Esophagus squamous epithelium (tissue), 5 donors: ENCODE data around the gene MOB1A. TPM values are rescaled to one million over a fixed set of nuclear protein-coding genes. Genes with fewer than 3 reads are reported as not detected.

Experiments used
- DNase-seq: peaks from one replicate; lab custom pipeline; 2025; lab: John Stamatoyannopoulos, UW
- H3K27ac ChIP-seq, 4 donors: fragments of 200-600 bp; sonication (generic); one replicate each; pipeline ENCODE4 v1.5.1; 2016 to 2019; ENCODE audit warnings: mild to moderate bottlenecking in 1 of 4
- H3K27me3 ChIP-seq, 4 donors: fragments of 200-600 bp; sonication (generic); 1 replicate in 3 of 4; 2 replicates in 1 of 4; pipeline versions ENCODE4 v1.5.1 to v1.6.0; 2017 to 2021; ENCODE audit warnings: antibody characterized with exemption in 1 of 4
- H3K36me3 ChIP-seq, 3 donors: fragments of 200-600 bp; sonication (generic); one replicate each; pipeline ENCODE4 v1.5.1; 2016 to 2019
- H3K4me1 ChIP-seq, 3 donors: fragments of 200-600 bp; sonication (generic); one replicate each; pipeline ENCODE4 v1.5.1; 2017 to 2019
- H3K4me3 ChIP-seq, 4 donors: fragments of 200-600 bp; sonication (generic); 1 replicate in 3 of 4; 2 replicates in 1 of 4; pipeline ENCODE4 v1.5.1; 2016 to 2019; ENCODE audit warnings: mild to moderate bottlenecking in 2 of 4, moderate library complexity in 1 of 4
- H3K9me3 ChIP-seq, 3 donors: fragments of 200-600 bp; sonication (generic); one replicate each; pipeline ENCODE4 v1.5.1; 2016 to 2019
- POLR2A ChIP-seq, 4 donors: fragments of 450-650 bp; IDR thresholded peaks; one replicate each; pipeline ENCODE4 v1.6.1; 2017; ENCODE audit warnings: antibody characterized with exemption in 4 of 4, mild to moderate bottlenecking in 4 of 4, moderate library complexity in 3 of 4
- WGBS, 2 donors: methylation state at CpG; one replicate each; pipeline ENCODE4 v1.1.5; 2018; 5-methylcytosine and 5-hydroxymethylcytosine counted together
- intact Hi-C: fragments of 100-400 bp; cut with DNase I; formaldehyde crosslinking; loops from one replicate; pipeline ENCODE4 v1.15.0; 2022
- total RNA-seq, 4 donors: library from RNA; depleted of rRNA; stranded (reverse); fragments of >200 nt; gene quantifications; one replicate each; pipeline ENCODE4 v1.1.0, GENCODE V29; 2016
- TF ChIP-seq, protein P1 (sequence below), 6 experiments: fragments of 450-650 bp in 4 of 6; fragments of 200-600 bp in 2 of 6; sonication (generic) in 2 of 6; IDR thresholded peaks; one replicate each; pipeline ENCODE4 v1.5.1; 2016 to 2019; ENCODE audit warnings: antibody characterized with exemption in 6 of 6, mild to moderate bottlenecking in 4 of 6, moderate library complexity in 4 of 6
- donor health status: DM: yes; HTN: yes; CAD: no.

Gene MOB1A
- total RNA-seq, 4 donors from 2014 or later, result 87.9 to 125 (median 102) TPM

DNA sequence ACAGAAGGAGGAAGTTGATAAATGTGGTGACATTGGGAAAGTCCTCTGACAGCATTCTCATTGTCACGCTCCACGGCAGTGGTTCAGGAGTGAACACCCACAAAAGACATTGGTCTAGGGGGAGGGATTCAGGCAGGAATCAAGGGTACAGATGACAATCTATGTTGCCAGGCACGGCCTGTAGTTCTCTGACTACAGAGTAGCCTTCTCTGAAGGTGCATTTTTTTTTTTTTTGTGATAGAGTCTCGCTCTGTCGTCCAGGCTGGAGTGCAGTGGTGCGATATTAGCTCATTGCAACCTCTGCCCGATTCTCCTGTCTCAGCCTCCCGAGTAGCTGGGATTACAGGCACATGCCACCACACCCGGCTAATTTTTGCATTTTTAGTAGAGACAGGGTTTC is 7.4 kb upstream of the MOB1A start:
- no peaks in the 10 kb centered on the region for H3K36me3 ChIP-seq
- no peaks in the 10 kb centered on the region for H3K27me3 ChIP-seq
- intact Hi-C loops, result no loop called here
- peaks cover 6 to 13% (median 10%) of the 10 kb centered on the region in 3 donors for H3K4me1 ChIP-seq
- no peak for DNase-seq
- H3K9me3 ChIP-seq, result no peaks in the 10 kb centered on the region
- TF ChIP-seq, protein P1, sequence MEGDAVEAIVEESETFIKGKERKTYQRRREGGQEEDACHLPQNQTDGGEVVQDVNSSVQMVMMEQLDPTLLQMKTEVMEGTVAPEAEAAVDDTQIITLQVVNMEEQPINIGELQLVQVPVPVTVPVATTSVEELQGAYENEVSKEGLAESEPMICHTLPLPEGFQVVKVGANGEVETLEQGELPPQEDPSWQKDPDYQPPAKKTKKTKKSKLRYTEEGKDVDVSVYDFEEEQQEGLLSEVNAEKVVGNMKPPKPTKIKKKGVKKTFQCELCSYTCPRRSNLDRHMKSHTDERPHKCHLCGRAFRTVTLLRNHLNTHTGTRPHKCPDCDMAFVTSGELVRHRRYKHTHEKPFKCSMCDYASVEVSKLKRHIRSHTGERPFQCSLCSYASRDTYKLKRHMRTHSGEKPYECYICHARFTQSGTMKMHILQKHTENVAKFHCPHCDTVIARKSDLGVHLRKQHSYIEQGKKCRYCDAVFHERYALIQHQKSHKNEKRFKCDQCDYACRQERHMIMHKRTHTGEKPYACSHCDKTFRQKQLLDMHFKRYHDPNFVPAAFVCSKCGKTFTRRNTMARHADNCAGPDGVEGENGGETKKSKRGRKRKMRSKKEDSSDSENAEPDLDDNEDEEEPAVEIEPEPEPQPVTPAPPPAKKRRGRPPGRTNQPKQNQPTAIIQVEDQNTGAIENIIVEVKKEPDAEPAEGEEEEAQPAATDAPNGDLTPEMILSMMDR (IDR thresholded peaks at IDR 0.05), result no peak
- no peak for TF ChIP-seq POLR2A (IDR thresholded peaks at IDR 0.05)
- H3K4me3 ChIP-seq, result no peak overlapping the region
- 62 to 76% methylated on average over 7 to 9 of the region's 9 CpGs for WGBS, 2 donors
- H3K27ac ChIP-seq, result peak overlapping the region in 2 of 4 donors; percentile 19 to 62

- H3K4me3 ChIP-seq, result no peak overlapping the region
- H3K27ac ChIP-seq, result no peak overlapping the region
- TF ChIP-seq POLR2A (IDR thresholded peaks at IDR 0.05), result no peak
- TF ChIP-seq, protein P1 (IDR thresholded peaks at IDR 0.05), result no peak
- 82 to 83% methylated on average over 2 of the region's 2 CpGs for WGBS, 2 donors
- no peaks in the 10 kb centered on the region for H3K36me3 ChIP-seq
- DNase-seq, result no peak
- no peaks in the 10 kb centered on the region for H3K27me3 ChIP-seq
- H3K9me3 ChIP-seq, result no peaks in the 10 kb centered on the region
- peaks cover 9 to 22% (median 12%) of the 10 kb centered on the region in 3 donors for H3K4me1 ChIP-seq
- intact Hi-C loops, result no loop called here
Measured at GRCh38 chr2:74183878-74184277, 5.2 kb upstream of the MOB1A start.

GRCh38 chr2:74181739-74182138 is 3.1 kb upstream of the MOB1A start:
- TF ChIP-seq POLR2A (IDR thresholded peaks at IDR 0.05), result no peak
- TF ChIP-seq, protein P1 (IDR thresholded peaks at IDR 0.05), result no peak
- intact Hi-C loops, result no loop called here
- 42 to 47% methylated on average over 7 of the region's 7 CpGs for WGBS, 2 donors
- Histone ChIP-seq H3K4me1 (peaks cover 8 to 23% (median 11%) of the 10 kb centered on the region in 3 donors), H3K36me3 (no peaks in the 10 kb centered on the region), H3K4me3 (no peak overlapping the region), H3K9me3 (no peaks in the 10 kb centered on the region), H3K27me3 (no peaks in the 10 kb centered on the region), H3K27ac (peak overlapping the region in 1 of 4 donors; percentile 43)
- no peak for DNase-seq

- Histone ChIP-seq H3K9me3 (no peaks in the 10 kb centered on the region), H3K4me1 (peaks cover 14 to 48% (median 34%) of the 10 kb centered on the region in 3 donors), H3K4me3 (peak overlapping the region; percentile 79 to 100 (median 94)), H3K27ac (peak overlapping the region; percentile 96 to 99 (median 98)), H3K36me3 (no peaks in the 10 kb centered on the region), H3K27me3 (no peaks in the 10 kb centered on the region)
- DNase-seq, result no peak
- intact Hi-C loops, result no loop called here
- 41 to 45% methylated on average over 18 to 24 of the region's 25 CpGs for WGBS, 2 donors
- TF ChIP-seq, protein P1 (IDR thresholded peaks at IDR 0.05), result peak in 5 of 6 experiments; percentile 16 to 46 (median 22)
- TF ChIP-seq POLR2A (IDR thresholded peaks at IDR 0.05), result no peak
Measured at GRCh38 chr2:74179063-74179865, 585 bp upstream of the MOB1A start.

- H3K4me3 ChIP-seq, result peak overlapping the region; percentile 79 to 100 (median 94)
- DNase-seq, result no peak
- H3K27ac ChIP-seq, result peak overlapping the region; percentile 96 to 99 (median 98)
- H3K4me1 ChIP-seq, result peaks cover 14 to 56% (median 41%) of the 10 kb centered on the region in 3 donors
- no peaks in the 10 kb centered on the region for H3K36me3 ChIP-seq
- H3K27me3 ChIP-seq, result no peaks in the 10 kb centered on the region
- no peaks in the 10 kb centered on the region for H3K9me3 ChIP-seq
- no peak for TF ChIP-seq POLR2A (IDR thresholded peaks at IDR 0.05)
- TF ChIP-seq, protein P1 (IDR thresholded peaks at IDR 0.05), result no peak
- intact Hi-C loops, result no loop called here
Measured at GRCh38 chr2:74177696-74178095, 983 bp downstream of the MOB1A start.
